ENCODE results near the gene SPATA2. TPM values are rescaled to one million over a fixed set of nuclear protein-coding genes. Genes with fewer than 3 reads are reported as not detected.
A peak's percentile ranks its signal among the peaks of the same experiment; 100 is the strongest.
"Not testable (repeated sequence)": the region's sequence is repeated elsewhere in the genome, so short reads cannot be mapped to it uniquely, and the experiment has no call there.

Gene SPATA2
- total and polyA plus RNA-seq, 5 experiments from 2014 or later: 1.7 to 9.0 (median 5.7) TPM

DNA sequence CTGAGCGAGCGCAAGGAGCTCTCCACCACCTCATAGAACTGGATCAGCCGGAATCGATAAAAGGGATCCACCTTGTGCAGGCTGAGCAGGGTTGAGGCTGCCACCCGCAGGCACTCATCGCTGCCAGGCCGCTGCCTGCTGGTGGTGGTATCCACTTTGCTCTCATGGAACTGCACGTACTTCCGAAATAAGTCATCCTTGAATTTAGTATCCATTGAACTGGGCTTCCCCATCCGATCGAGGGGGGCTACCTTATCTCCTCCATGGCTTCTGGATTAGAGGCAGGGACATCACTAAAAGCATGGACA, 7.1 kb downstream of the SPATA2 start:
- DNase-seq: no peak
- H3K36me3 Mint-ChIP-seq: peaks cover 0 to 50% (median 9%) of the 10 kb centered on the region in 3 donors
- peaks cover 15 to 40% (median 25%) of the 10 kb centered on the region in 4 donors for H3K4me1 Mint-ChIP-seq
- no peaks in the 10 kb centered on the region for H3K9me3 Mint-ChIP-seq
- H3K27ac Mint-ChIP-seq: peak overlapping the region in 3 of 10 donors; percentile 13 to 48 (median 22)
- no peaks in the 10 kb centered on the region for H3K27me3 Mint-ChIP-seq
- POLR2A ChIA-PET: no interaction called here
- H3K4me3 Mint-ChIP-seq: no peak overlapping the region
- ATAC-seq: no peak

DNA sequence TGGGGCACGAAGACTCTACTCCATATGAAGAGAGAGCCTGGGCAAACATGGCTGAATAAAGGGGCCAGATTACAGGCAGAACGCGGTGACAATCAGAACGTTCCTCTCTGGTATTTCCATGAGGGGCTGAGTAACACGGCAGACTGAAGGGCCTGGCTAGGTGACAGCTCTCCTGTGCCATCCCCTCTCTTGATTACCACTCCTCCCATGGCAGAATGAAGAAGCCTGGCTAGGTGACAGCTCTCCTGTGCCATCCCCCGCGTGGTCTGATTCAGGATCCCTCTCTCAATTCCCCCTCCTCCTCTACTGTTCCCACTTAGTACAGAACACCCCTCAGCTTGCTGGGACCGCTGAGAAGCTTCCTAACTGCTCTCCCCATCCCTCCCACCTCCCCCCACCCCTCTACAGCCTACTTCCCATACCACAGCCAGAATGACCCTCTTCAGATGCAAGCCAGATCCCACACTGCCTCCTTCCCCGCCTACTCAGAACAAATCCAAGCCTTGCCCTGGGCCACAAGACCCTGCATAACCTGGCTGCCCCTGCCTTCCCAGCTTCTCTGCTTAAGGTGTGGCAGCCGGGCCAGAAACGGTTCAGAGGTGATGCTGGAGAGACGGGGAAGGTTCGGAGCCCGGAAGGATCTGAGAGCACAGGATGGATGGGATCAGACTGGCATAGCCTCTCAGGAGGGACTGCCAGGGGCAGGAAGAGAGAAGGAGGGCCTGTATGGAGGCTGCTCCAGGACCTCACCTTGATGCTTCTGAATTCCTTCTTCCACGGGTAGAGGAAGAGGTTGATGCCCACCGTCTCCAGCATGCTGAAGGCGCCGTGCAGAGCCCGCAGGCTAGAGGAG, 7.7 kb downstream of the SPATA2 start:
- POLR2A ChIA-PET: no interaction called here
- Mint-ChIP-seq H3K4me3 (no peak overlapping the region), H3K9me3 (no peaks in the 10 kb centered on the region), H3K36me3 (peaks cover 0 to 54% (median 9%) of the 10 kb centered on the region in 3 donors), H3K27ac (peak overlapping the region in 1 of 10 donors; percentile 22), H3K27me3 (no peaks in the 10 kb centered on the region), H3K4me1 (peaks cover 12 to 34% (median 21%) of the 10 kb centered on the region in 4 donors)
- no peak for ATAC-seq
- no peak for DNase-seq

DNA sequence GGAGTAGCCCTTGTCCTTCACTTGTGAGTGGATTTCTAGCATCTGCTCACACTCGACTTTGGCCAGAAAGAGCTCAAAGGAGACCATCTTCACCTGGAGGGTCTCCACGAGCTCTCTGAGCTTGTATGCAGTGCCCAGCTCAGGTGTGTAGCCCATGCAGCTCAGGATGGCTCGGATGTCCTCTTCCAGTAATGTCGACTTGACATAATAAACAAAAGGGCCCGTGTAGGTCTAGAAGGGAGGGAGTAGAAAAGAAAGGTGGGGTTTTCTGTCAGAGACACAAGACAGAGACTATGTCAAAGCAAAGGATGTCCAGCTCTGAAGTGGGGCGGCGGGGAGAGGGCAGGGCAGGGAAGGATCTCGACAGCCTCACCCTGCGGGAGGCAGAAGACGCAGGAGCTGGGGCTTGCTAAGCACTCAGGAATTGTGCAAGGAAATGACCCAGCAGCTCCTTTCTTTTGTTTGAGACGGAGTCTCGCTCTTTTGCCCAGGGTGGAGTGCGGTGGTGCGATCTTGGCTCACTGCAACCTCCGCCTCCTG, 8.6 kb downstream of the SPATA2 start:
- no peak overlapping the region for H3K4me3 Mint-ChIP-seq
- DNase-seq (no peak), ATAC-seq (no peak)
- H3K27me3 Mint-ChIP-seq: no peaks in the 10 kb centered on the region
- H3K27ac Mint-ChIP-seq: peak overlapping the region in 1 of 10 donors; percentile 28
- POLR2A ChIA-PET: no interaction called here
- peaks cover 7 to 30% (median 18%) of the 10 kb centered on the region in 4 donors for H3K4me1 Mint-ChIP-seq
- H3K36me3 Mint-ChIP-seq: peaks cover 0 to 59% (median 9%) of the 10 kb centered on the region in 3 donors
- no peaks in the 10 kb centered on the region for H3K9me3 Mint-ChIP-seq

DNA sequence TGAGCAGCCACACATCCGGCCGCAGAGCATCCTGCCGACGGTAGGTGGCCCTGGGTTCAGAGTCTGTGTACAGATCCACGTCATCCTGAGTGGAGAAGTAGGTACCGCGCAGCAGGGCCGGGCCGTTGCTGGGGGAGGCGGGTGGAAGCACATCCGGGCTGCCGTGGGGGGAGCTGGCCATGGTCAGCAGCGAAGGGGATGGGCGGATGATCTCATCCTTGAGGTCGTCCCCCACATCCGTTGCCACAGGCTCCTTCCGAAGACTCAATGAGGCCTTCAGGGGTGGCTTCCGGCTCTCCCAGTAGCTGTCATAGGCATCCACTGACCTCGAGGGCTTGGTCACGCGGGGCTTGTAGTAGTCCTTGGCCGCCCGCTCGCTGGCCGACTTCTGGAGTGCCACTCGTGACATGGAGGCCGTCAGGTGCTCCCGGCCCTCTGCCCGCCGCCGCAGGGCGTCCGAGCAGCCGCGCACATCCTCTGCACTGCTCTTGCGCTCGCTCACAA, 9.2 kb downstream of the SPATA2 start:
- H3K4me3 Mint-ChIP-seq: no peak overlapping the region
- ATAC-seq (no peak), DNase-seq (peak in 1 of 10 donors; percentile 57)
- H3K27ac Mint-ChIP-seq: no peak overlapping the region
- POLR2A ChIA-PET: no interaction called here
- H3K9me3 Mint-ChIP-seq: no peaks in the 10 kb centered on the region
- H3K27me3 Mint-ChIP-seq: no peaks in the 10 kb centered on the region
- H3K36me3 Mint-ChIP-seq: peaks cover 0 to 59% (median 9%) of the 10 kb centered on the region in 3 donors
- peaks cover 7 to 28% (median 17%) of the 10 kb centered on the region in 4 donors for H3K4me1 Mint-ChIP-seq

DNA sequence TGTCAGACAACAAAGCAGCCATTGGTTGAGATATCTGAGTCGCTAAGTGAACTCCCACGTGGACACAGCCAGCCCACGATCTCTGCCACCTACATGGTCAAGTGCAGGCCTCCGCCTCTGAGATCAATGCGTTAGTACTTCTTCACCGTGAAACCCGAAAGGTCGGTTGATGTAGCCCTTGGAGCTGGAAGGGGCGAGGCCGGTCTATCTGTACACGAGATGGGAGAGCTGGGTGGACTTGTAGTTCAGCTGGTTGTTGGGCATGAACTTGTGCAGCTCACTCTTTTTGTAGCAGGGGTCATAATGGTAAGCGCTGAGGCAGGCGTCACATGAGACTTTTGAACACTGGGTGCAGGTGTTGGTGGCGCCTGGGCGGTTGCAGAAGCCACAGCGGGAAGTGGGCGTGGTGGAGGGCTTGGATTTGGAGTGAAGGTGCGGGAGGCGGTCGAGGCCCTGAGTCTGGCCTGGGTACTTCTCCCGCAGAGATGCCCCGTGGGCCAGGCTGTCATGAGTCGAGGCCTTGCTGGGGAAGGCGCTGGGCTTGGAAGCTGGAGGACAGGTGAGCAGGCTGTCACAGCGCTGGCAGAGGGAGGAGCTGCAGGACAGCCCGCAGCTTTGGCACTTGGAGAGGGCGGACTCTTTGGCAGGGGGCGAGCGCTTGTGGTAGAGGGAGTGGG, 9.8 kb downstream of the SPATA2 start:
- no peaks in the 10 kb centered on the region for H3K9me3 Mint-ChIP-seq
- POLR2A ChIA-PET: no interaction called here
- H3K4me1 Mint-ChIP-seq: peaks cover under 1 to 22% (median 14%) of the 10 kb centered on the region in 4 donors
- no peak for ATAC-seq
- DNase-seq: no peak
- H3K27ac Mint-ChIP-seq: peak overlapping the region in 3 of 10 donors; percentile 32 to 71 (median 51)
- peaks cover 0 to 59% (median 9%) of the 10 kb centered on the region in 3 donors for H3K36me3 Mint-ChIP-seq
- H3K4me3 Mint-ChIP-seq: peak overlapping the region in 2 of 10 donors; percentile 7 to 39
- H3K27me3 Mint-ChIP-seq: no peaks in the 10 kb centered on the region

DNA sequence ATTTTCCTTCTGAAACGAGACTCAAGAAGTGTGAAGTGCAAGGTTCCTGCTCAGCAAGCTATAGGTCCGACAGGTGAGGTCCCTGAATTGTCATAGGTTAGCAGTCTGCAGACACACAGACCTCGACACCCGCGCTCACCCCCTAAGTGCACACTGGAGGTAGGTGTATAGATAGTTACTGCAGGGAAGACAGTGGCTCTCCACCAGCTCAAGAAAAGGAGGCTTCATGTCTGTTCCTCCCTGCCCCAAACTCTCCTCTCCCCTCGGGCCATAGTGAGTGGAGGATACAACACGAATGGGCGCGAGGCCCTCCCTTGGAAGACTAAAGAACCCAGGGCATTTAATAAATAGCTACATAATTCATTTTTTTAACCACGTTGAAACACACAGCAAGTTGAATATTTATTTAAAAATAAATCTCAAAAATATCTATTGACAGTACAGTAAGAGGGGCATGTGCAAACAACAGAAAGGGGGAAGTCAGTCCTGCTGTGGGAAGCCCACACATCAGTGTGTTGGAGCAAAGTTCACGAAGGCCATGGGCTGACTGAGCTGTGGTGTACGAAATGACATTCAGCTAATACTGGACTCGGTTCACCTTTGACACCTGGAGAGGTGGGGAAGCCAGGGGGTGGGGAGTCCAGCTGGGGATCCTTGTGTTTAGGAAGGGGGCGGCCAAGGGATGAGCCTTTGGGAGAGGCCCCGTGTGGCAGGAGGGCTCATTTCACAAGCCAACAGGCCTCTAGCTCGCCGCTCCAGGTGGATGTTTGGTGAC, 10.7 kb downstream of the SPATA2 start:
- H3K27ac Mint-ChIP-seq: peak overlapping the region in 3 of 10 donors; percentile 15 to 51 (median 25)
- no peaks in the 10 kb centered on the region for H3K27me3 Mint-ChIP-seq
- peaks cover 0 to 15% (median 11%) of the 10 kb centered on the region in 4 donors for H3K4me1 Mint-ChIP-seq
- ATAC-seq (no peak), DNase-seq (no peak)
- H3K9me3 Mint-ChIP-seq: no peaks in the 10 kb centered on the region
- POLR2A ChIA-PET: no interaction called here
- no peak overlapping the region for H3K4me3 Mint-ChIP-seq
- peaks cover 0 to 55% (median 9%) of the 10 kb centered on the region in 3 donors for H3K36me3 Mint-ChIP-seq

DNA sequence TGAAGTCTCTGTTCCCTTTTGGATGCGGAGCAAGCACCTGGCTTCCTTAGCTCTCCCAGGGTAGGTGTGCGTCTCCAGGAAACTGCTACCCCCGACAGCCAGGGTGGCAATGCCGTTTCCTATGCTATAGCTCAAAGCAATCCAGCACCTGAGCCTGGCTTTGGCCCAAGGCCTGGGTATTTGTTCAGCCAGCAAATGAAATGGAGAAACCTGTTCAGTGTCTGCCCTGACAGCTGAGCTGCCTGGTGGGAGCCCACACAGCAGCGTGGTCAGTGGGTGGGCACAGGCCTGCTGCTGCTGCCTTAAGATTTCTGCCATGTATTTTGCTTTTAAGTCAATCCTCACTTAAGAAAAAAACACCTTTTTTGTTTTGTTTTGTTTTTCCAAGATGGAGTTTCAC, 13.7 kb downstream of the SPATA2 start:
- H3K27ac Mint-ChIP-seq: no peak overlapping the region
- ATAC-seq (no peak), DNase-seq (no peak)
- H3K4me3 Mint-ChIP-seq: no peak overlapping the region
- H3K9me3 Mint-ChIP-seq: no peaks in the 10 kb centered on the region
- peaks cover 2 to 11% (median 5%) of the 10 kb centered on the region in 4 donors for H3K4me1 Mint-ChIP-seq
- no peaks in the 10 kb centered on the region for H3K27me3 Mint-ChIP-seq
- H3K36me3 Mint-ChIP-seq: peaks cover 0 to 39% (median 9%) of the 10 kb centered on the region in 3 donors
- POLR2A ChIA-PET: no interaction called here

DNA sequence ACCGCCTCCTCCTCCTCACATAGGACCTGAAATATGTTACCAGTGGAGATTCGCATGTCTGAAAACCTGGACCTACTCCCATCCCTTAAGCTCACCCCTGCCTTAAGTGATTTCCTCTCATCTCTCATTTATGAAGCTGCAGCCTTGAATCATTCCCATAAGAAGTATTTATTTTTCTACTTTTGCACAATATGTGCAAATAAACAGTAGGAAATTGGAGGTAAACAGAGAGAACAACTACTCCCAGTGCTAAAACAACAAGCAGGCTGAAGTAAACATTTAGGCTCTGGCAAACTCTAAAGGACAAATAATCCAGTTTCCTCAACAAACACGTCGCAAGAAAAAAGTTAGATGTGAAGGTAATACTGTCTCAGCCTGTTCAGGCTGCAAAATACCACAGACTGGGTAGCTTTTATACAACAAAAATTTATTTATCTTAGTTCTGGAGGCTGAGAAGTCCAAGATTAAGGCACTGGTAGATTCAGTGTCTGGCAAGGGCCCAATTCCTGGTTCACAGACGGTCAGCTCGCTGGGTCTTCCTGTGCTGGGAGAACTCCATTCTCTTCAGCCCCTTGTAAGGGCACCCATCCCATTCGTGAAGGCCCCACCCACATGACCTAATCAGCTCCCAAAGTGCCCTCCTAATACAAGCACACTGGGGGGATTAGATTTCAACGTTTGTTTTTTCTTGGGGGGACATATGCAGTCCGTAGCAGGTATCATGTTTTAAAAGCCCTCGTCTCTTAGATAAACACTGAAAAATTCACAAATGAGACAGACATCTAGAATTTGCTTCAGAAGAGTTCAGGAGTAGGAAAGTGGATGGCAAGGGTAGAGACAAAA, 15.6 kb downstream of the SPATA2 start:
- Mint-ChIP-seq H3K27ac (no peak overlapping the region), H3K4me1 (peaks cover 2 to 8% (median 4%) of the 10 kb centered on the region in 4 donors), H3K4me3 (no peak overlapping the region), H3K36me3 (peaks cover 0 to 22% (median 0%) of the 10 kb centered on the region in 3 donors), H3K27me3 (no peaks in the 10 kb centered on the region), H3K9me3 (no peaks in the 10 kb centered on the region)
- ATAC-seq: no peak
- POLR2A ChIA-PET: interaction anchor here (1.0 kb wide), 1 partner anchor 12 kb away, joined by 5 read pairs; no protein-coding TSS in a partner anchor
- no peak for DNase-seq

DNA sequence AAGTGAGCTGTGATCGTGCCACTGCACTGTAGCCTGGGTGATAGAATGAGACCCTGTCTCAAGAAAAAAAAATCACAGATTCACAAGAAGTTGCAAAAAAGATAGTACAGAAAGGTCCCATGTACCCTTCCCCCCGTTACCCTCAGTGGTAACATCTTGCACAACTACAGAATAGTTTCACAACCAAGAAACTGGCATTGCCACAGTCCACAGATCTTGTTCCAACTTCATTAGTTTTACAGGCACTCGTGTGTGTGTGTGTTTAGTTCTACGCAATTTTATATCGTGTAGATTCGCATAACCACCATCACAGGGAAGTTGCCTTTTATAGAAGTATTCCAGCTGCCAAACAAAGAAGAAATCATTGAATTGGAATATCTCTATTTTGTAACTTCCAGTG, 19.1 kb downstream of the SPATA2 start:
- POLR2A ChIA-PET: no interaction called here
- H3K4me3 Mint-ChIP-seq: no peak overlapping the region
- DNase-seq: no peak
- no peaks in the 10 kb centered on the region for H3K27me3 Mint-ChIP-seq
- no peaks in the 10 kb centered on the region for H3K36me3 Mint-ChIP-seq
- peak overlapping the region in 1 of 10 donors; percentile 1 for H3K27ac Mint-ChIP-seq
- H3K4me1 Mint-ChIP-seq: peaks cover 0 to 20% (median 3%) of the 10 kb centered on the region in 4 donors
- ATAC-seq: no peak
- H3K9me3 Mint-ChIP-seq: no peaks in the 10 kb centered on the region

DNA sequence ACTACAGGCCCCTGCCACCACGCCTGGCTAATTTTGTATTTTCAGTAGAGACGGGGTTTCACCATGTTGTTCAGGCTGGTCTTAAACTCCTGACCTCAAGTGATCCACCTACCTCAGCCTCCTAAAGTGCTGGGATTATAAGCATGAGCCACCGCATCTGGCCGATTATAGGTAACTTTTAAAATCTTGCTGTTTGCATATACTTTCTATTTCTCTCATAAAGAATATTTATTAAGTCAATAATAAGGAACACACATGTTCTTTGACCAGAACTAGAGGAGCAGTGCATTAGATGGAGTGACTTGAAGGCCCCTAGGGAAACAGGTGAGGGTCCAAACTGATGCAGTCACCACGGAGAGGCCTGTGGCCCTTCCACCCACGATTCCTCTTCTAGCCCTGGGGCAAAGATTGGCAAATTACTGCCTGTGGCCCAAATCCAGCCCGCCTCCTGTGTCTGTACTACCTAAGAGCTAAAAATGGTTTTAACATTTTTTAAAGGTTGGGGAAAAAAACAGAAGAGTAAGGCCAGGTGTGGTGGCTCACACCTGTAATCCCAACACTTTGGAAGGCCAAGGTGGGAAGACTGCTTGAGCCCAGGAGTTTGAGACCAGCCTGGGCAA, 19.7 kb downstream of the SPATA2 start:
- POLR2A ChIA-PET, H3K36me3 Mint-ChIP-seq, DNase-seq, H3K9me3 Mint-ChIP-seq, H3K27ac Mint-ChIP-seq, H3K27me3 Mint-ChIP-seq, ATAC-seq, H3K4me3 Mint-ChIP-seq: not testable (repeated sequence)
- peaks cover 0 to 20% (median 3%) of the 10 kb centered on the region in 4 donors for H3K4me1 Mint-ChIP-seq

DNA sequence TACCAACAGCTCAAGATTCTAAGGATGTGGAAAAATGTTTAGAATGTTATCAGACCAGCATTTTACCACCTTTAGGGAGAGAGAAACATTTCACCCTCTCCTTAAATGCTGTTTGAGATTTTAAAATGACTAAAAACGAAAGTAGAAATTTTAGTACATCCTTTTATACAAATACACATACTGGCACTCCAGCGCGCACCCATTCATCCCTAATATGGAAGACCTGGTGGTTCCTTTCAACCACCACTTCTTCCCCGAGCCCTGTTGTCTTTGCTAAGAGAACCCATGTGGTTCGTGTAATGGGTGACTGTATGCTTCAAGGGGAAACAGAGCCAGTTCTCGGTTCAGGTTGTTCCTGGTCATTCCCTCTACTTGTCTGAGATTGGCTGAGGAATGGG, 21.3 kb downstream of the SPATA2 start:
- no peak for ATAC-seq
- H3K9me3 Mint-ChIP-seq: no peaks in the 10 kb centered on the region
- peak overlapping the region in 2 of 10 donors; percentile 28 to 42 for H3K27ac Mint-ChIP-seq
- DNase-seq: no peak
- H3K4me3 Mint-ChIP-seq: peak overlapping the region in 2 of 10 donors; percentile 34 to 35
- peaks cover 2 to 24% (median 3%) of the 10 kb centered on the region in 4 donors for H3K4me1 Mint-ChIP-seq
- H3K27me3 Mint-ChIP-seq: no peaks in the 10 kb centered on the region
- POLR2A ChIA-PET: no interaction called here
- peaks cover 0 to 7% (median 0%) of the 10 kb centered on the region in 3 donors for H3K36me3 Mint-ChIP-seq
